Endothelial cell of umbilical vein (primary cell): ENCODE measurements around the gene UBE2F.

Experiments used
- GATA2 ChIP-seq: IDR thresholded peaks from 2 replicates; pipeline ENCODE4 v1.7.0; 2011; ENCODE audit warnings: low read depth, mild to moderate bottlenecking, moderate library complexity, mixed read lengths, low read length; ENCODE audit not compliant: insufficient read length, insufficient read depth
- JUN ChIP-seq: IDR thresholded peaks from 2 replicates; pipeline ENCODE4 v1.6.1; 2011; ENCODE audit warnings: borderline replicate concordance, low read depth; ENCODE audit not compliant: insufficient read length, insufficient read depth
- POLR2A ChIP-seq: IDR thresholded peaks from 2 replicates; pipeline ENCODE4 v1.6.1; 2012; ENCODE audit warnings: low read depth, mild to moderate bottlenecking, control low read depth, low read length
- POLR2AphosphoS5 ChIP-seq: IDR thresholded peaks from 2 replicates; pipeline ENCODE4 v1.6.1; 2012; ENCODE audit warnings: low read depth, mild to moderate bottlenecking, control low read depth, low read length, moderate library complexity; ENCODE audit not compliant: insufficient read depth
- TF ChIP-seq, protein P1 (sequence below), 2 donors: IDR thresholded peaks; 1 replicate in 1 of 2; 2 replicates in 1 of 2; pipeline ENCODE4 v1.5.1; 2011; ENCODE audit warnings: low read length in 2 of 2, mild to moderate bottlenecking in 2 of 2, moderate library complexity in 2 of 2, control low read depth in 1 of 2, inconsistent platforms in 1 of 2, low read depth in 1 of 2; ENCODE audit not compliant: insufficient read depth in 1 of 2; ENCODE audit errors: extremely low read depth in 1 of 2

DNA sequence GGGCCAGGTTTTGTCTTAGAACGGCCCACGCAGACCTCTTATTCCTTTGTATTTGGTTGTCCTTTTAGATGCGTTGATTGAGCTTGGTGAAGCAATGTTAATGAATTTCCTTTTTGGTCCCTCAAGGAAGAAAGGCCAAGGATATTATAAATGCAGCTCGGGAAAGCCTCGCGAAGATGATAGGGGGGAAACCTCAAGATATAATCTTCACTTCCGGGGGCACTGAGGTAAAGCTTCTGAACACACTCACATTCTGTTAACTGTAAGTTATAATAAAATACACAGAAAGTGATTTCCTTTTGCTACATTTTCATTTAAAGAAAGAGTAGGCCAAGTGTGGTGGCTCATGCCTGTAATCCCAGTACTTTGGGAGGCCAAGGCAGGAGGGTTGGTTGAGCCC lies 101.1 kb downstream of the UBE2F start:
- TF ChIP-seq, protein P1, sequence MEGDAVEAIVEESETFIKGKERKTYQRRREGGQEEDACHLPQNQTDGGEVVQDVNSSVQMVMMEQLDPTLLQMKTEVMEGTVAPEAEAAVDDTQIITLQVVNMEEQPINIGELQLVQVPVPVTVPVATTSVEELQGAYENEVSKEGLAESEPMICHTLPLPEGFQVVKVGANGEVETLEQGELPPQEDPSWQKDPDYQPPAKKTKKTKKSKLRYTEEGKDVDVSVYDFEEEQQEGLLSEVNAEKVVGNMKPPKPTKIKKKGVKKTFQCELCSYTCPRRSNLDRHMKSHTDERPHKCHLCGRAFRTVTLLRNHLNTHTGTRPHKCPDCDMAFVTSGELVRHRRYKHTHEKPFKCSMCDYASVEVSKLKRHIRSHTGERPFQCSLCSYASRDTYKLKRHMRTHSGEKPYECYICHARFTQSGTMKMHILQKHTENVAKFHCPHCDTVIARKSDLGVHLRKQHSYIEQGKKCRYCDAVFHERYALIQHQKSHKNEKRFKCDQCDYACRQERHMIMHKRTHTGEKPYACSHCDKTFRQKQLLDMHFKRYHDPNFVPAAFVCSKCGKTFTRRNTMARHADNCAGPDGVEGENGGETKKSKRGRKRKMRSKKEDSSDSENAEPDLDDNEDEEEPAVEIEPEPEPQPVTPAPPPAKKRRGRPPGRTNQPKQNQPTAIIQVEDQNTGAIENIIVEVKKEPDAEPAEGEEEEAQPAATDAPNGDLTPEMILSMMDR (IDR thresholded peaks at IDR 0.05; ENCODE audit: extremely low read depth in 1 of 2, insufficient read depth in 1 of 2, low read depth in 1 of 2, low read length in 2 of 2), result no peak
- TF ChIP-seq JUN (no peak), POLR2A (no peak), POLR2AphosphoS5 (no peak), GATA2 (no peak)
